SKM-1 treated with dmso at 0.1 percent for 144 hours (cell line): ENCODE results near the gene SMTNL2.
A peak's percentile ranks its signal among the peaks of the same experiment; 100 is the strongest.
"Not testable (repeated sequence)": the region's sequence is repeated elsewhere in the genome, so short reads cannot be mapped to it uniquely, and the experiment has no call there.

Experiments used
- DNase-seq: peaks from one replicate; lab custom pipeline; 2025; ENCODE audit not compliant: unreplicated experiment; lab: John Stamatoyannopoulos, UW

SMTNL2 gene

GRCh38 chr17:4559966-4560365 is 24.4 kb upstream of the SMTNL2 start:
- no peak for DNase-seq

GRCh38 chr17:4560421-4560820 is 23.9 kb upstream of the SMTNL2 start, which contains the start of gene GGT6:
Gene GGT6, minus strand, starts transcription at chr17:4560577. Its CDS starts 56 bp downstream, at chr17:4560521.
- no peak for DNase-seq

DNA sequence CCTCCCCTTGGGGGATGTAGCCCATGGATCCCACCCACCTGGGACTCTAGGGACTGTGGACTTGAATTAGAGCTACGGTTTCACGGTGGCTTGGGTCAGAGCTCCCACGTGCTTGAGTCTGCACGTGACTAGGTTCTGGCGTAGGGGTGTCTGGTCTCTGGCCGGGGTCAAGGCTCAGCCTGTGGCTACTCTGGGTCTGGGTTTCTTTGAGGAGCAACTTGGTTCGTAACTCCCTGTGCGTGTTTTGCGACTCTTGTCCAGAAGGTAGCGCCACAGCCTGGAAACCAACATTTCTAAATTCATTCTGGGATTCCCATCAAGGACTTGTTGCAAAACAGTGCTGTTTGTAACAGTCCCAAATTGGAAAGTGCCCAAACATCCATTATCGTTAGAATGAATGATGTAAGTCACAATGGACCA is 23.5 kb upstream of the SMTNL2 start:
- no peak for DNase-seq

- no peak for DNase-seq
Observed at GRCh38 chr17:4562015-4562969, 22.0 kb upstream of the SMTNL2 start.

GRCh38 chr17:4565209-4566141 is 18.9 kb upstream of the SMTNL2 start:
- DNase-seq: peak; percentile 70

DNA sequence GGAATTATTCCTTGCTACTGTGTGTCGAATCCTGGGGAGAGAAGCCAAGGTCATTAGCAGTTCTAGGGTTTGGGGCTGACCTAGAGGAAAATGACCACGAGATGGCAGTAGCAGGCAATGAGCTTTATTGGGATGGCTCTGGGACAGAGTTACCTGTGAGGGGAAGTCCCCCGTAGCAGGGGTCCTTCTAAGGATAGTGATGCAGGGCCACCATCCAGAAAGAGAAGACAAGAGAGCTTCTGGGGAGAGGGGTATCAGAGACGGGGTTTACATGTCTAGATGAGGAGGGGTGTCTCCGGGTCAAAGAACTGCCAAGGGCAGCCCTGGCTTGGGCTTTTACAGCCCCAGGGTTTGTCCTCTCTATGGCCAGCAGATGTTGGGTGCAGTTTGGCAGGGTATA is 17.5 kb upstream of the SMTNL2 start:
- no peak for DNase-seq

- no peak for DNase-seq
Observed at GRCh38 chr17:4569591-4569990, 14.7 kb upstream of the SMTNL2 start.

DNA sequence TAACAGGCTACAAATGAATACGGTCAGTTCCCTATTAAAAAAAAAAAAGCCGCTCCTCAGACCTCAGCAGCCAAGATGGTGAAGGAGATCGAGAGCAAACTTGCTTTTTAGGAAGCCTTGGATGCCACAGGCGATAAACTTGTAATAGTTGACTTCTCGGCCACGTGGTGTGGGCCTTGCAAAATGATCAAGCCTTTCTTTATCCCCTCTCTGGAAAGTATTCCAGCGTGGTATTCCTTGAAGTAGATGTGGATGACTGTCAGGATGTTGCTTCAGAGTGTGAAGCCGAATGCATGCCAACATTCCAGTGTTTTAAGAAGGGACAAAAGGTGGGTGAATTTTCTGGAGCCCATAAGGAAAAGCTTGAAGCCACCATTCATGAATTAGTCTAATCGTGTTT is 12.2 kb upstream of the SMTNL2 start:
- DNase-seq: no peak

- no peak for DNase-seq
Observed at GRCh38 chr17:4573115-4573514, 11.2 kb upstream of the SMTNL2 start.

- no peak for DNase-seq
Observed at GRCh38 chr17:4573669-4574068, 10.7 kb upstream of the SMTNL2 start.

DNA sequence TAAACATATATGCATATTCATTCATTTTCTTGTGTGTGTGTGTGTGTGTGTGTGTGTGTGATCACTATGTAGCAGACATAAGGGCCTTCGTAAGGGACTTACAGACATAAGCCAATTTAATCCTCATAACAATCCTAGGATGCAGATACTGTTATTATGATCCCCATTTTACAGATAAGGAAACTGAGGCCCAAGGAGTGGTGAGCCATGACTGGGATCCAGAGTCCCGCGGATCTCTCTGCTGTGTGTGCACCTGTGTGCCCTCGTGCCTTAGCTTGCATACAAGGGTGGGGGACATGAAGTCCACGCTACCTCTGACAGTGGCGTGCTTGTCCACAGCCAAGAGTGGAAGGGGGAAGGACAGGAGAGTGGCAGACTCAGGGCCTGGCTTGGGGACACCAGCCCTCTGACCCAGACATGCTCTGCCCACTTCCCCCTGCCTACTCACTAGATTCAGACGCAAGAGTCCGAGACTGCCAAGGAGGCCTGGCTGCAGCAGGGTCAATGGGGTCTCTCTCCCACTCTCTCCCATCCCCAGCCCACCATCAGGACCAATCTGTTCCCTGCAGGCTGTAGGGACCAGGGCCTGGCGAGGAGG is 9.8 kb upstream of the SMTNL2 start:
- no peak for DNase-seq

- no peak for DNase-seq
Observed at GRCh38 chr17:4576161-4576558, 8.2 kb upstream of the SMTNL2 start.

GRCh38 chr17:4576729-4577322 is 7.5 kb upstream of the SMTNL2 start:
- DNase-seq: no peak

GRCh38 chr17:4577386-4577993 is 6.8 kb upstream of the SMTNL2 start:
- DNase-seq: no peak

GRCh38 chr17:4578349-4578748 is 6.0 kb upstream of the SMTNL2 start:
- not testable (repeated sequence) for DNase-seq

- no peak for DNase-seq
Observed at GRCh38 chr17:4579678-4580077, 4.7 kb upstream of the SMTNL2 start.

GRCh38 chr17:4580291-4580690 is 4.0 kb upstream of the SMTNL2 start:
- DNase-seq: no peak

DNA sequence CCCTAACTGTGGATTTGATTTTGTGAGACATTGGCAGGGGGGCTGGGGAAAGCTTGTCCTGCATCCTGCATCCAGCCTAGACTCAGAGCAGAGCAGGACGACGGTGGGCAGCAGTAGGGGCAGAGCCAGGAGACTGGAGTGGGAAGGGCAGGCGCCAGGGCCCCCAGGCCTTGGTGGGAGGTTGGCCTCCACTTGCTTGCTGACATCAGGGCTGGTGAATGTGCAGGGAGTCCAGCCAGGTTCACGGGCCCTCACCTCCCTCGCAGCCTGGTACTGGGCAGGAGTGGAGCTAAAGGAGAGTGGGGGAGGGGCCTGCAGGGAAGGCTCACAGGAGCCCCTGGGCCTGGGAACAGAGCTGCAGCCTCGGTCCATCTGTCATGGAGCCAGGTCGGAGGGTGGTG is 2.2 kb upstream of the SMTNL2 start:
- DNase-seq: no peak

GRCh38 chr17:4582691-4583090 is 1.6 kb upstream of the SMTNL2 start:
- DNase-seq: no peak

DNA sequence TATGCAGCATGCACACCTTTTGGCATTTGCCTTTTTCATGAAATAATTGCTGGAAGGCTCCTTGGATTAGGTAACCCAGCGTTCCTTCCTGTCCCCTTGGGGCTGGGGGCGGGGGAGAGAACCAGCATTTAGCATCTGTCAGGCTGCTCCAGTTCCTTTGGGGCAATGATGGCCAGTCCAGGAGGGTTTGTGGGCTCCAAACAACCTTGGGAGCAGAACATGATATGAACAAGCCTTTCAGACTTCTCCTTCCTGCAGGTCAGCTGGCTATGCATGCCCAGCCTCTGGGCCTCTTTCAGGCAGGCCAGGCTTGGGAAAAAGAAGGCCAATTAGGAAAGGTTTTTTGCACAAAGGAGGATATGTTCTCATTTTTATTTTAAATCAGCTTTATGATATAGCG is 1.1 kb upstream of the SMTNL2 start:
- no peak for DNase-seq

- no peak for DNase-seq
Observed at GRCh38 chr17:4583782-4584100, 588 bp upstream of the SMTNL2 start.
